ENCODE results near the gene TFDP2.
"Not testable (repeated sequence)": the region's sequence is repeated elsewhere in the genome, so short reads cannot be mapped to it uniquely, and the experiment has no call there.

TFDP2 gene

GRCh38 chr3:142148792-142149672, at the start of gene TFDP2:
Gene TFDP2, minus strand, starts transcription at chr3:142149544. Its CDS starts 47,795 bp downstream, at chr3:142101749.
- peak; percentile 98 for DNase-seq (ENCODE audit: low spot score)

- no peak for DNase-seq (ENCODE audit: low spot score)
These were observed 39.5 kb upstream of the TFDP2 start for GRCh38 chr3:142188846-142189245.

GRCh38 chr3:142180761-142181362, 31.5 kb upstream of the TFDP2 start:
- DNase-seq (ENCODE audit: low spot score), result peak; percentile 53

- no peak for DNase-seq (ENCODE audit: low spot score)
These were observed 26.1 kb upstream of the TFDP2 start for GRCh38 chr3:142175478-142175877.

- DNase-seq (ENCODE audit: low spot score), result no peak
These were observed 25.2 kb upstream of the TFDP2 start for GRCh38 chr3:142174559-142174958.

- no peak for DNase-seq (ENCODE audit: low spot score)
These were observed 19.2 kb upstream of the TFDP2 start for GRCh38 chr3:142168514-142168913.

GRCh38 chr3:142165194-142165593, 15.8 kb upstream of the TFDP2 start:
- DNase-seq (ENCODE audit: low spot score), result no peak

- no peak for DNase-seq (ENCODE audit: low spot score)
These were observed 9.9 kb upstream of the TFDP2 start for GRCh38 chr3:142159083-142159740.

GRCh38 chr3:142154186-142154585, 4.8 kb upstream of the TFDP2 start:
- no peak for DNase-seq (ENCODE audit: low spot score)

GRCh38 chr3:142152384-142152783, 3.0 kb upstream of the TFDP2 start:
- no peak for DNase-seq (ENCODE audit: low spot score)

GRCh38 chr3:142151828-142152227, 2.5 kb upstream of the TFDP2 start:
- no peak for DNase-seq (ENCODE audit: low spot score)

GRCh38 chr3:142151240-142151639, 1.9 kb upstream of the TFDP2 start:
- no peak for DNase-seq (ENCODE audit: low spot score)

- DNase-seq (ENCODE audit: low spot score), result no peak
These were observed 927 bp upstream of the TFDP2 start for GRCh38 chr3:142150271-142150670.

- no peak for DNase-seq (ENCODE audit: low spot score)
These were observed 289 bp upstream of the TFDP2 start for GRCh38 chr3:142149673-142149992.

- DNase-seq (ENCODE audit: low spot score), result peak; percentile 16
These were observed 1.1 kb downstream of the TFDP2 start for GRCh38 chr3:142148044-142148791.

- not testable (repeated sequence) for DNase-seq (ENCODE audit: low spot score)
These were observed 4.8 kb downstream of the TFDP2 start for GRCh38 chr3:142144587-142144986.

- not testable (repeated sequence) for DNase-seq (ENCODE audit: low spot score)
These were observed 8.6 kb downstream of the TFDP2 start for GRCh38 chr3:142140608-142141285.

GRCh38 chr3:142137089-142137488, 12.3 kb downstream of the TFDP2 start:
- DNase-seq (ENCODE audit: low spot score), result not testable (repeated sequence)

- DNase-seq (ENCODE audit: low spot score), result no peak
These were observed 14.5 kb downstream of the TFDP2 start for GRCh38 chr3:142134799-142135325.

- no peak for DNase-seq (ENCODE audit: low spot score)
These were observed 19.7 kb downstream of the TFDP2 start for GRCh38 chr3:142129516-142130171.
